Measurements from ENCODE around the gene QRFP. TPM values are rescaled to one million over a fixed set of nuclear protein-coding genes. Genes with fewer than 3 reads are reported as not detected.
"Not testable (repeated sequence)": the region's sequence is repeated elsewhere in the genome, so short reads cannot be mapped to it uniquely, and the experiment has no call there.

QRFP gene
- polyA plus RNA-seq, 1 donor, result 0.35 TPM

- DNase-seq, result no peak
Measured at GRCh38 chr9:130871395-130872062, 25.1 kb downstream of the QRFP start.

DNA sequence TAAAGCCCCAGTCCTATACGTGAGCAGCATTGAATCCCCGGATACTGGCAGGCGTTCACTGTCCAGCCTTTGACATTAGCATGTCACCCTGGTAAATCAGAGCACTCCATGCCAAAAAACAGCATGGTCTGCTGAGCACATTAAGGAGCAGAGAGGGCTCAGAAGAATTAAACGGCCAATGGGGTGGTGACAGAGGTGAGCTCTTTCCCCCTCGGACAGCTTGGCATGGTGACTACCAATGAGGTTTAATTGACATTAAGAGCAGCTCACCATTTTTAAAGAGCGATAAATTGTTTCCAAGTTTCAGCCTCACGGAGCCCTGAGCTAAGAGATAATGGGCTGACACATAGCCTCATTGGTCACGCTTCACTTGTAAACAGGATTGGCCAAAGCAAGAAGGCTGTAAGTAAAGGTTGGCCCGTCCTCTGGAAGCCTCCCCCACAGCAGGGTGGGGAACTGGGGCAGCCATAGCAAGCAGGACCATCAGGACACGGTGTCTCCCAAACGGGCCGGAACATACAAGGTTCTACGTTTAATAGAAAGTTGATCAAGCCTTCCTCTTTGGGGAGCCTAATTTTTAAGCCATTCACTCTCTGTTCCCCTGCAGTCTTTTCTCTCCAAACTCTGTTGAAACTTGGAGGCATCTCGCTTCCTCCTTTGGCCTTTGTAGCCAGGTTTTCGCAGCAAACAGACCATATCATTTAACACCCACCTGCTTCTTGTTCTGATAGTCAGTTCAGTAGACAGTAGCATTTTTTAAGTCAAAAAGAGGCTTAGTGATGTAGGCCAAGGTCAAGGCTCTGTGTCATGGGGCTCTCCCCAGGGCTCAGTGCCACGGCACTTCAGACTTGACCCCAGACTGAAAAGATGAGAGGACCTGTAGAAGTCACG is 25.9 kb downstream of the QRFP start:
- DNase-seq, result no peak

DNA sequence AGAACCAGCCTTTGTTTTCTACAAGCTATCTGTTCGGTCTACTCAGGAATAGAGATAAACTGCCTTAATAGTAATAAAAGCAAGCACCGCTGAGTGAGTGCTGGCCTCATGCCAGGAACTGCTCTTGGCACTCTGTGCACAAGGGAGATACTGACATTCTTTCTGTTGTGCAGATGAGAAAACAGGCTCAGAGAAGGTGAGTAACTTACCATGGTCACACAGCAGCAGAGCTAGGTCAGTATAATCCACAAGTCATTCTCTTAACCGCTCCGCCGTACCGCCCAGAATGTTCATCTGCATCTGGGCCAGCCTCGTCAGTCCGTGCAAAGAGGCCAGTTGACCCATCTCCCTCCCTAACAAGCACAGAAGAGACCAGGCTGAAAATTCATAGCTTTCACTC is 27.4 kb downstream of the QRFP start:
- DNase-seq, result no peak

DNA sequence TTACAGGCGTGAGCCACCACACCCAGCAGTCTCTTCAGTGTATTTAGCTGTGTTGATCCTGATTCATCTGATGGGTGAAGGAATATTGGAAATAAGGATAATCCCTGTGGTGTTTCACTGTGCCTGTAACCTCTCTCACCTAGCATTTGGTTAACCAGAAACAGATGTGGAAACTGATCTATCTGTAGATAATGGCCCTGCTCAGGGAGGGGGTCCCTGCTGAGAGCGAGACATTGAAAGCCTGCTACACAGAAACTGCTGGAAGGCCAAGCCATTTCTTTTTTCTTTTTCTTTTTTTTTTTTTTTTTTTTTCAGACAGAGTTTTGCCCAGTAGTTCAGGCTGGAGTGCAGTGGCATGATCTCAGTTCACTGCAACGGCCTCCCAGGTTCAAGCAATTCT is 28.4 kb downstream of the QRFP start:
- no peak for DNase-seq

DNA sequence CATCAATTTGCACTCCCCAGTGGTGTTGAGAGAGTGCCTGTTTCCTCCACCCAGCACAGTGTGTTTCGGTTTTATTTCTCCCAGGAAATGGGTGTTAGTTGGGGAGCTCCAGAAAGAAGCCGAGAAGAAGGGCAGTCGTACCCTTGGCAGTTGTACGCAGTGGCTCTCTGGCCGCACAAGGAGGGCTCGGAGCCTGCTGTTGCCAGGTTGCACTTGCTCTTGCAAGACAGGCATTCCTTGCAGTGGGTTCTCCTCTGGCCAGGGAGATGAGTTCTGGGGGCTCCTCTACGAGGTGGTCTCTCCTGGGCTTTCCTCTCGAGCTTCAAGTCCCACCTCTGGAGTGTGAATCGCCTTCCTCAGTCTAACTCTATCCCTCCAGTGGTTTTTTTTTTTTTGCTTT is 29.1 kb downstream of the QRFP start:
- DNase-seq, result no peak

- DNase-seq, result peak; percentile 70
Measured at GRCh38 chr9:130866474-130866965, 30.1 kb downstream of the QRFP start.

- DNase-seq, result no peak
Measured at GRCh38 chr9:130865921-130866320, 30.7 kb downstream of the QRFP start.

DNA sequence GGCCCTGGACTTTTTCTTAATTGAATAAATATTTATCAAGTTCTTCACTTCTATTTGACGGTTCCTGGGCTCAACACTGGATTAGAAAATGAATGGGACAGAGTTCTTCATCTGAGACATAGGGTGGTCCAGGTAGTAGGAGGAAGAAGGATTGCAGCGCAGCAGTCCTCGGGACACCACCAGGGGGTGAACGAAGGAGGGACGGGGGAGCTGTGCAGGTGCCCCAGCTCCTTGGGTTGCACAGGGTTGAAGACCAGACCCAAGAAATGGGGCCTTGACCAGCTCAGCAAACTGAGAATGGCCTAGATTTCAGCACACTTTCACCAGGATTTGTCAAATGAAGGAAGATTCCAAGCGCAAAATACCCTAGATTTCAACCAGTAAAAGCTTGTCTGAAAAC is 32.1 kb downstream of the QRFP start:
- DNase-seq, result no peak

DNA sequence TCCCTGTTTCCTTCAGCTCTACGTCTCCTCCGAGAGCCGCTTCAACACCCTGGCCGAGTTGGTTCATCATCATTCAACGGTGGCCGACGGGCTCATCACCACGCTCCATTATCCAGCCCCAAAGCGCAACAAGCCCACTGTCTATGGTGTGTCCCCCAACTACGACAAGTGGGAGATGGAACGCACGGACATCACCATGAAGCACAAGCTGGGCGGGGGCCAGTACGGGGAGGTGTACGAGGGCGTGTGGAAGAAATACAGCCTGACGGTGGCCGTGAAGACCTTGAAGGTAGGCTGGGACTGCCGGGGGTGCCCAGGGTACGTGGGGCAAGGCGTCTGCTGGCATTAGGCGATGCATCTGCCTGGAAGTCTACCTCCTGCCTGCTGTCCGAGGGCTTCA is 33.9 kb downstream of the QRFP start:
- DNase-seq, result no peak

- no peak for DNase-seq
Measured at GRCh38 chr9:130862217-130862616, 34.4 kb downstream of the QRFP start.

GRCh38 chr9:130861372-130862180 is 35.0 kb downstream of the QRFP start:
- DNase-seq, result no peak

GRCh38 chr9:130860458-130861316 is 35.9 kb downstream of the QRFP start:
- DNase-seq, result peak; percentile 78

DNA sequence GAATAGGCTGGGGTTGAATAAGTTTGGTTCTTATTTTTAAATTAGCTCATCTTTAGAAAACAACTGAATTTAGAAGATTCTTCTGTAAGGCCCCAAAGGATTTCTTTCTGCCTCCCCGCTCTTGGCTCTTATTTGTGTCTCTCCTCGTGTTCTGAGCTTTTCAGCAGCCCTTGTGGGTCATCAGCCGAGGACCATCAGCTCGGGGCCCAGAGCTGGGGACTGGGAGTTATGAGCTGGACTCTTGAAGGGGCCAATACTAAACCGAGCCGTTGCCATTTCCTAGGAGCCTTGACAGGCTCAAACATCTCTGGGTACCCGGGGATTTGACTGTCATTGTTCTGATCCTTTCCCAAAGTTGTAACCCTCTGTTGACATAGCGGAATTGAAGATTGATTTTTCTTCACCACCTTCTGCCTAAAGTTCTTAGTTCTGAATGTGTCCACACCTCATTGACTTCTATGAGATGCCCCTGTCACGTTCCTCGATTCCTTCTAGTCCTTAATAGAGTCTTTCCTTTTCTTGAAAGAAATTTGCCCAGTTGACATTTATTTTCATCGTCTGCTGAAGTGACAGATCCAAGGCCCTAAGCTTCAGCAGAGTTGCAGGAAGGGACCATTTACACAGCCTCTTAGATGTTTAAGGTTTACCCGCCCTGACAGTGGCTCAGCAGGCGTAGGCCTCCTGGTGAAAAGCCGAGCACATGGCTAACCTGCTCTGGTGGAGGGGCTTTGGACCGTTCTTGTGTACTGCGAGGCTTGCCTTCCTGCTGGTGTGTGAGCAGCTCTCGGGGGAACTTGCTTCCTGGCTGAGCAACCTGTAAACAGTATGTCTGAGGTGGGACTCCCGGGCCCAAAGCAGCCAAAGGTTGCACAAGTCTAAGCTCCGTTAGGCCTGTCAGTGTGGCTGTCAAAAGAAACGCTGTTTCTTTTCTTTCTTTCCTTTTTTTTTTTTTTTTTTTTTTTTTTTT is 37.6 kb downstream of the QRFP start:
- DNase-seq, result no peak

DNA sequence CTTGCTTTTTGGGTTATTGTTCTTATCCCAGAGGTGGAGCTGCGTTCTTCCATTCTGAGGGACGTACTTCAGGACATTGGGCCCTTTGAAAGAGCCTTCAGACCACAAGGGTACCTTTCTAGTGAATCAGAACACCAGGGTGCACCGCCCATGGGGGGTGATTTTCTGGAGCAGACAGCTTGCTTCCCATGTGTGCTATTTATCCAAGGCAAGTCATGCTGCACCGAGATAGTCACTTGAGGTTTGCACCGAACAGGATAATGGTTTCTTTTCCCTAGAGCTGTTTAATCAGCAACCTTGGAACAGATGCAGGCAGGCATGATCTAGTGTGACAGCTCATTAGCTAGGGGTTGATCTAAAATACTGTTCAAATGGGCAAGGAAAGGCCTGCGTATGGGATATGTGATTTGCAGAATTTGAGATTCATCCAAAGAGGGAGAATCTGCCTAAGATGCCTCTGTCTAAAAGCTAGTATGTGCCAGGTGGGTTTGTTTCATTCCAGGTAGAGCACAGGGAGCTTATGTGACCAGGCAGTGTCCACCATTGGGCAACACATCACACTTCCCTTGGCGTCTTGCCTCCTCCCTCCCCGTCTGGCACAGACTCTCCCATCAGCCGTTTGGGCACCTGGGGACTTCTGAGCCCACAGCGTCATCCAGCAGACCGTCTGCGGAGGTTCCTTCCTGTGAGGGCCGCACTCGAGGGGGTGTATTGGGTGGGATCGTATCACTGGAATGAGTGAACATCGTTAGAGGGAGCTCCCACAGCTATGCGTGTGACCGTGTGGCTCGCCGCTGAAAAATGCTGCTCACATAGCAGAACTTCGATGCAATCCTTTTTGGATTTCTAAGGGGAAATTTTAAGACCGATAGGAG is 38.5 kb downstream of the QRFP start:
- DNase-seq, result peak; percentile 61

GRCh38 chr9:130856474-130856873 is 40.1 kb downstream of the QRFP start:
- DNase-seq, result no peak

DNA sequence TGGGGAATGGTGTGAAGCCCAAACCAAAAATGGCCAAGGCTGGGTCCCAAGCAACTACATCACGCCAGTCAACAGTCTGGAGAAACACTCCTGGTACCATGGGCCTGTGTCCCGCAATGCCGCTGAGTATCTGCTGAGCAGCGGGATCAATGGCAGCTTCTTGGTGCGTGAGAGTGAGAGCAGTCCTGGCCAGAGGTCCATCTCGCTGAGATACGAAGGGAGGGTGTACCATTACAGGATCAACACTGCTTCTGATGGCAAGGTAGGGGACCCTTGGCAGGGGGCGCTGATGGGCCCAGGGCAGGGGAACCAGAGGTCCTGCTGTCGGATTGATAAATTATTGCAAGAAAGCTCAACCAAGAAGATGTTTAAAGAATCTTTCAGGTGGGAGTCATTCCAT is 41.8 kb downstream of the QRFP start:
- DNase-seq, result no peak

GRCh38 chr9:130854092-130854491 is 42.5 kb downstream of the QRFP start:
- no peak for DNase-seq

- no peak for DNase-seq
Measured at GRCh38 chr9:130852801-130853200, 43.8 kb downstream of the QRFP start.

DNA sequence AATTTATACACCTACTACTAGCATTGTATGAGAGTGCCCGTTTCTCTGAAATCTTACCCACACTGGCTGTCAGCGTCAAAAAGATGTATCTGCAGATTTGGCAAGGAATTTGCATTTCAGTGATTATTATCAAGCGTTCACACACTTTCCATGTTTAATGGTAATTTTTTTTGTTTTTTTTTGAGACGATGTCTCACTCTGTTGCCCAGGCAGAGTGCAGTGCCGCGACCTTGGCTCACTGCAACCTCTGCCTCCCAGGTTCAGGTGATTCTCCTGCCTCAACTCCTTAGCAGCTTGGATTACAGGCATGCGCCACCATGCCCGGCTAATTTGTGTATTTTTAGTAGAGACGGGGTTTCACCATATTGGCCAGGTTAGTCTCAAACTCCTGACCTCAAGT is 47.3 kb downstream of the QRFP start:
- DNase-seq, result no peak

GRCh38 chr9:130848514-130848913 is 48.1 kb downstream of the QRFP start:
- DNase-seq, result not testable (repeated sequence)
